Measurements from ENCODE around the gene SAFB2.

SAFB2 gene

DNA sequence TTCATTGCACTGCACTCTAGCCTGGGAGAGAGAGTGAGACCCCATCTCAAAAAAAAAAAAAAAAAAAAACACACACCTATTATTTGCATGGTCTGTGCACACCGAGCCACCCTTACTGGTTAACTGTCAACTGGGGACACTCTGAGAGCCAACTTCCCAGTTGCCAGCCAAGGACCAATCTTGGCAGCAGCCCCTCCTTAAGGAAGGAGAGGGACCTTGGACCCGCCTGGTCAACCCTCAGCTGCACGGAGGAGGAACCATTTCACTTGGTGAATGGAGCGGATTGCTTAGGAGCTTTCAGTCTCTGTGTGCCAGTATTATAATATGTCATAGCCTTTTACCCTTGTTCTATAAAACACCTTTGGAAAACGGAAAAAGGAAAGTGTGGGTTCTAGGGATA lies 32.8 kb upstream of the SAFB2 start:
- no peak for TF ChIP-seq CEBPB (IDR thresholded peaks at IDR 0.05)
- TF ChIP-seq, protein P1, sequence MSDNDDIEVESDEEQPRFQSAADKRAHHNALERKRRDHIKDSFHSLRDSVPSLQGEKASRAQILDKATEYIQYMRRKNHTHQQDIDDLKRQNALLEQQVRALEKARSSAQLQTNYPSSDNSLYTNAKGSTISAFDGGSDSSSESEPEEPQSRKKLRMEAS (IDR thresholded peaks at IDR 0.05), result no peak
- TF ChIP-seq EP300 (IDR thresholded peaks at IDR 0.05; ENCODE audit: borderline replicate concordance), result no peak
- TF ChIP-seq CREB1 (IDR thresholded peaks at IDR 0.05; ENCODE audit: low read depth), result no peak
- no peak for TF ChIP-seq EGR1 (IDR thresholded peaks at IDR 0.05)
- TF ChIP-seq YY1 (IDR thresholded peaks at IDR 0.05; ENCODE audit: low read depth), result no peak
- no peak for TF ChIP-seq TCF12 (IDR thresholded peaks at IDR 0.05; ENCODE audit: low read depth)
- TF ChIP-seq, protein P2, sequence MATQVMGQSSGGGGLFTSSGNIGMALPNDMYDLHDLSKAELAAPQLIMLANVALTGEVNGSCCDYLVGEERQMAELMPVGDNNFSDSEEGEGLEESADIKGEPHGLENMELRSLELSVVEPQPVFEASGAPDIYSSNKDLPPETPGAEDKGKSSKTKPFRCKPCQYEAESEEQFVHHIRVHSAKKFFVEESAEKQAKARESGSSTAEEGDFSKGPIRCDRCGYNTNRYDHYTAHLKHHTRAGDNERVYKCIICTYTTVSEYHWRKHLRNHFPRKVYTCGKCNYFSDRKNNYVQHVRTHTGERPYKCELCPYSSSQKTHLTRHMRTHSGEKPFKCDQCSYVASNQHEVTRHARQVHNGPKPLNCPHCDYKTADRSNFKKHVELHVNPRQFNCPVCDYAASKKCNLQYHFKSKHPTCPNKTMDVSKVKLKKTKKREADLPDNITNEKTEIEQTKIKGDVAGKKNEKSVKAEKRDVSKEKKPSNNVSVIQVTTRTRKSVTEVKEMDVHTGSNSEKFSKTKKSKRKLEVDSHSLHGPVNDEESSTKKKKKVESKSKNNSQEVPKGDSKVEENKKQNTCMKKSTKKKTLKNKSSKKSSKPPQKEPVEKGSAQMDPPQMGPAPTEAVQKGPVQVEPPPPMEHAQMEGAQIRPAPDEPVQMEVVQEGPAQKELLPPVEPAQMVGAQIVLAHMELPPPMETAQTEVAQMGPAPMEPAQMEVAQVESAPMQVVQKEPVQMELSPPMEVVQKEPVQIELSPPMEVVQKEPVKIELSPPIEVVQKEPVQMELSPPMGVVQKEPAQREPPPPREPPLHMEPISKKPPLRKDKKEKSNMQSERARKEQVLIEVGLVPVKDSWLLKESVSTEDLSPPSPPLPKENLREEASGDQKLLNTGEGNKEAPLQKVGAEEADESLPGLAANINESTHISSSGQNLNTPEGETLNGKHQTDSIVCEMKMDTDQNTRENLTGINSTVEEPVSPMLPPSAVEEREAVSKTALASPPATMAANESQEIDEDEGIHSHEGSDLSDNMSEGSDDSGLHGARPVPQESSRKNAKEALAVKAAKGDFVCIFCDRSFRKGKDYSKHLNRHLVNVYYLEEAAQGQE (IDR thresholded peaks at IDR 0.05; ENCODE audit: low read depth), result no peak
- TF ChIP-seq ZBTB7A (IDR thresholded peaks at IDR 0.05; ENCODE audit: low read depth), result no peak
- no peak for TF ChIP-seq TAF1 (IDR thresholded peaks at IDR 0.05; ENCODE audit: low read depth)
- no peak for TF ChIP-seq FOXM1 (IDR thresholded peaks at IDR 0.05; ENCODE audit: borderline replicate concordance, low read depth)
- no peak for TF ChIP-seq RAD21 (IDR thresholded peaks at IDR 0.05; ENCODE audit: low read depth)
- TF ChIP-seq TEAD4 (IDR thresholded peaks at IDR 0.05), result no peak
- TF ChIP-seq, protein P3, sequence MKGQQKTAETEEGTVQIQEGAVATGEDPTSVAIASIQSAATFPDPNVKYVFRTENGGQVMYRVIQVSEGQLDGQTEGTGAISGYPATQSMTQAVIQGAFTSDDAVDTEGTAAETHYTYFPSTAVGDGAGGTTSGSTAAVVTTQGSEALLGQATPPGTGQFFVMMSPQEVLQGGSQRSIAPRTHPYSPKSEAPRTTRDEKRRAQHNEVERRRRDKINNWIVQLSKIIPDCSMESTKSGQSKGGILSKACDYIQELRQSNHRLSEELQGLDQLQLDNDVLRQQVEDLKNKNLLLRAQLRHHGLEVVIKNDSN (IDR thresholded peaks at IDR 0.05), result no peak
- no peak for TF ChIP-seq NFIC (IDR thresholded peaks at IDR 0.05)

DNA sequence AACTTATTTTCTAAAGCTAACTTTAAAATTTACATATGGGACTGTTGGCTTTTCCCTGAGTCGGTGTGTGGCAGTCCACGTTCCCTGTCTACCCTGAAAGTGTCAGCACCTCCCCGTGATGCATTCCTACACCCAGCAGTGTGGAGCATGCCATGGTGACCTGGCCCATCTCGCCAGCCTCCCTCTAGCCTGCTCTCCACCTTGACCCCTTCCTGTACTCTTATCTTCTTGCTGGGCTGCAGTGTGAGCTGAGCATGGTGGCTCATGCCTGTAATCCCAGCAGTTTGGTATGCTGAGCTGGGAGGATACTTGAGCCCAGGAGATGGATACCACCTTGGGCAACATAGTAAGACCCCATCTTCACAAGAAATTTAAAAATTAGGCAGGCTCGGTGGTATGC lies 32.4 kb upstream of the SAFB2 start:
- TF ChIP-seq YY1 (IDR thresholded peaks at IDR 0.05; ENCODE audit: low read depth) (no peak), ZBTB7A (IDR thresholded peaks at IDR 0.05; ENCODE audit: low read depth) (no peak), CREB1 (IDR thresholded peaks at IDR 0.05; ENCODE audit: low read depth) (no peak), NFIC (IDR thresholded peaks at IDR 0.05) (no peak), TCF12 (IDR thresholded peaks at IDR 0.05; ENCODE audit: low read depth) (no peak), RAD21 (IDR thresholded peaks at IDR 0.05; ENCODE audit: low read depth) (no peak), FOXM1 (IDR thresholded peaks at IDR 0.05; ENCODE audit: borderline replicate concordance, low read depth) (no peak)

DNA sequence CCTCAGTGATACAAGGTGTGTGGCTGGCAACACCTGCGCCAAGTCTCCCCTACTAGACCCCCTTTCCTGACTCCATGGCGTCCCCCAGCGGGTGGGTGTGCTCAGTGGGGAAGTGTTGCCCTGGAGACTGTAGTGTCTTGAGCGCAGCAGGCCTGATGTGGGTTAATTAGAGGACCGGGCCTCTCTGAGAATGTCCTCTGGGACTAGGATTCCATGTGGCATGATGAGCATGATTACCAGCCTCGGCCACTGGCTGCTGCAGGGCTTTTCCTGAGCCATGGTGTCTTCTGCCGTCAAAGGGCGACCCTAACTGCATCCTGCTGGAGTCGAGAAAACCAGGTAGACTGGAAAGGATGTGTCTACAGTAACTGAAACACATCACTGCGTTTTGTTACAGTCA lies 29.7 kb upstream of the SAFB2 start:
- TF ChIP-seq EP300 (IDR thresholded peaks at IDR 0.05; ENCODE audit: borderline replicate concordance) (no peak), CEBPB (IDR thresholded peaks at IDR 0.05) (no peak), ZBTB7A (IDR thresholded peaks at IDR 0.05; ENCODE audit: low read depth) (no peak), EGR1 (IDR thresholded peaks at IDR 0.05) (no peak), RAD21 (IDR thresholded peaks at IDR 0.05; ENCODE audit: low read depth) (no peak), YY1 (IDR thresholded peaks at IDR 0.05; ENCODE audit: low read depth) (no peak), FOXM1 (IDR thresholded peaks at IDR 0.05; ENCODE audit: borderline replicate concordance, low read depth) (no peak), TAF1 (IDR thresholded peaks at IDR 0.05; ENCODE audit: low read depth) (no peak), TCF12 (IDR thresholded peaks at IDR 0.05; ENCODE audit: low read depth) (no peak), CREB1 (IDR thresholded peaks at IDR 0.05; ENCODE audit: low read depth) (no peak)
- TF ChIP-seq, protein P1 (IDR thresholded peaks at IDR 0.05), result no peak
- TF ChIP-seq, protein P2 (IDR thresholded peaks at IDR 0.05; ENCODE audit: low read depth), result no peak

DNA sequence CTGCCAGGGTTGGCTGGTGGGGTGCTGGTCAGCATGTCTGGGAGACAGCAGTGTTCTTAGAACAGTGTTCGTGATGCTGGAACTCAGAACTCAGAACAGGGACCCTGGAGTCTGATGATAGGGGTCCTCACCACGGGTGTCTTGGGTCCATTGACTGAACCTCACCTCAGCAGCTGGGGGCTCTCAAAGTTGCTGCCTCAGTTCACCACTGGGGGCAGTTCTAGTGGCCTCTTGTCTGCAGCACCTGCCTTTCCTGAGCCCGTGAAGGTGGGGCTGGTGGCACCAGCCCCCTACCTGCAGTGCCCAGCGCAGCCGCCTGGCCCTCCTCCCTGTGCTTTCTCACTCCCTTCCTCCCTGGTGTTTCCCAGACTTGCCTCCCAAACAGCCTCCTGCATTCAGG lies 28.8 kb upstream of the SAFB2 start:
- no peak for TF ChIP-seq ZBTB7A (IDR thresholded peaks at IDR 0.05; ENCODE audit: low read depth)

DNA sequence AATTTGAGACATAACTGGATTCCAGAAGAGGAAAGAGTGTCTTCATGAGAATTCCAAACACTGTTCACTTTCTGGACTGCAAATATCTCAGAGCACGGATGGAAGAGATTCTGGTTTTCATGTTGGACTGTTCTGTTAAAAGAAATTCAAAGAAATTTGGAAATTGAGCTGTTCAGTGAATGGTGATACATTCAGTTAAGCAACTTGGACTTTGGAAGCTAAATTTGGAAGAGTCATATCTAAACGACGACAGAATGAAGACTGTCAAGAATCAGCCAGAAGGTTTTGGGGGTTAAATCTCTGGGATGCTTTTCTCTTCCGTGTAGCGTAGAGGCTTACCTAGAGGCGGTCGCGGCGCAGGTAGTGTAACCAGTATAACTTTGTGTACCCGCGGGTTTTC lies 25.9 kb upstream of the SAFB2 start:
- TF ChIP-seq, protein P2 (IDR thresholded peaks at IDR 0.05; ENCODE audit: low read depth), result no peak

DNA sequence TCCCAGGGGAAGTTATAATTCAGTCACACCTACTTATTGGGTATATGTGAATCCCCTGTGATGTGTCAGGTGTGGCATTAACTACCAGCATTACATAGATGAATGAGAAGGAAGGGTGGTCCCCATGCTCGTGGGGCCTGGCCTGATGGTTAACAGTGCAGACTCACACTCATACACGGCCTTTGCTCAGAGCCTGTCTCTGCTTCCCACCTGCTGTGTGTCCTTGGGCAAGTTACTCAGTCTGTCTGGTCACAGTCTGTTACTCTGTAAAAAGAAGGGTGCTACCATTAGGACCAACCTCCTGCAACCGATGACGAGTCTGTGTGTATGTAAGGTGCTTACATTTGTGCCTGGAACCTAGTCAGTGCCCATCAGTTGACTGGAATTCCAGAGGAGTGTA lies 24.1 kb upstream of the SAFB2 start:
- TF ChIP-seq YY1 (IDR thresholded peaks at IDR 0.05; ENCODE audit: low read depth) (no peak), NFIC (IDR thresholded peaks at IDR 0.05) (no peak), TEAD4 (IDR thresholded peaks at IDR 0.05) (no peak), CEBPB (IDR thresholded peaks at IDR 0.05) (no peak), TAF1 (IDR thresholded peaks at IDR 0.05; ENCODE audit: low read depth) (no peak), ZBTB7A (IDR thresholded peaks at IDR 0.05; ENCODE audit: low read depth) (no peak), FOXM1 (IDR thresholded peaks at IDR 0.05; ENCODE audit: borderline replicate concordance, low read depth) (no peak), TCF12 (IDR thresholded peaks at IDR 0.05; ENCODE audit: low read depth) (no peak), EP300 (IDR thresholded peaks at IDR 0.05; ENCODE audit: borderline replicate concordance) (no peak), EGR1 (IDR thresholded peaks at IDR 0.05) (no peak), RAD21 (IDR thresholded peaks at IDR 0.05; ENCODE audit: low read depth) (no peak), CREB1 (IDR thresholded peaks at IDR 0.05; ENCODE audit: low read depth) (no peak)
- TF ChIP-seq, protein P3 (IDR thresholded peaks at IDR 0.05), result no peak
- TF ChIP-seq, protein P2 (IDR thresholded peaks at IDR 0.05; ENCODE audit: low read depth), result no peak
- TF ChIP-seq, protein P1 (IDR thresholded peaks at IDR 0.05), result no peak

Measured in Ishikawa (cell line).